HepG2 (cell line): ENCODE measurements around the gene EDNRB. TPM values are rescaled to one million over a fixed set of nuclear protein-coding genes. Genes with fewer than 3 reads are reported as not detected.

Experiments
- ATAC-seq: fragments of 200-7000 bp; cut with Tn5 transposase; 3 replicates; pipeline ENCODE4 v1.9.1; 2020; ENCODE audit warnings: mild to moderate bottlenecking, moderate library complexity
- BruUV-seq: library from RNA; stranded (reverse); fragments of 400-500 nt; replicated peaks from 2 replicates; lab custom pipeline; 2021; lab: Mats Ljungman, UMichigan
- CTCF ChIA-PET: fragments of 300-600 bp; formaldehyde crosslinking; extraction: SDS; loops from one replicate; lab custom pipeline; 2021; ENCODE audit warnings: low total read pairs, inconsistent platforms, low intra/inter-chr PET ratio; lab: Yijun Ruan, JAX
- POLR2A ChIA-PET: fragments of 350-600 bp; sonication (Branson Sonifier 250); formaldehyde crosslinking; loops from one replicate; lab custom pipeline; 2020; ENCODE audit warnings: antibody characterized with exemption, inconsistent platforms; lab: Yijun Ruan, JAX
- DNase-seq: peaks from one replicate; pipeline ENCODE4 v3.0.0-alpha.2; 2015; ENCODE audit warnings: low spot score
- FAIRE-seq: peaks from 3 replicates; lab custom pipeline; 2011; peaks lifted over from hg19 to GRCh38; lab: Jason Lieb, UNC
- H2AFZ ChIP-seq: one replicate; pipeline ENCODE4 v1.6.1; 2011; ENCODE audit warnings: low read length, inconsistent platforms
- H3K27ac ChIP-seq: fragments of 300-600 bp; 3 replicates; pipeline ENCODE4 v1.8.0; 2011; ENCODE audit warnings: mixed run types, mild to moderate bottlenecking, mixed read lengths, low read length, inconsistent platforms; ENCODE audit not compliant: insufficient read depth; ENCODE audit errors: extremely low read length
- H3K27me3 ChIP-seq, 2 experiments: fragments of 200-600 bp in 1 of 2; 2 replicates in 1 of 2; 3 replicates in 1 of 2; pipeline versions ENCODE4 v1.6.0 to v1.8.0; 2011; ENCODE audit warnings: low read length in 2 of 2, mild to moderate bottlenecking in 2 of 2, moderate library complexity in 2 of 2, inconsistent platforms in 1 of 2; ENCODE audit not compliant: insufficient read depth in 2 of 2, control insufficient read depth in 1 of 2
- H3K36me3 ChIP-seq, 2 experiments: fragments of 200-600 bp in 1 of 2; replicated peaks in 1 of 2; 2 replicates in 1 of 2; 3 replicates in 1 of 2; pipeline versions ENCODE4 v1.5.1 to v1.8.0; 2011; ENCODE audit warnings: low read length in 2 of 2, inconsistent platforms in 1 of 2; ENCODE audit not compliant: insufficient read depth in 2 of 2, control insufficient read depth in 1 of 2
- H3K4me1 ChIP-seq: 2 replicates; pipeline ENCODE4 v1.5.1; 2012; ENCODE audit warnings: low read length, inconsistent platforms; ENCODE audit not compliant: insufficient read depth
- H3K4me2 ChIP-seq: 2 replicates; pipeline ENCODE4 v1.6.0; 2011; ENCODE audit warnings: low read depth, low read length, inconsistent platforms
- H3K4me3 ChIP-seq, 3 experiments: fragments of 200-600 bp in 1 of 3; sonication (generic), shearing (Covaris generic) in 1 of 3; replicated peaks in 1 of 3; 2 replicates each; pipeline ENCODE4 v1.5.1; 2011 to 2016; ENCODE audit warnings: low read length in 3 of 3, inconsistent platforms in 2 of 3, low read depth in 2 of 3, mild to moderate bottlenecking in 2 of 3, control low read depth in 1 of 3, mixed read lengths in 1 of 3; ENCODE audit not compliant: insufficient read depth in 1 of 3
- H3K79me2 ChIP-seq: one replicate; pipeline ENCODE4 v1.6.1; 2011; ENCODE audit warnings: low read length, inconsistent platforms; ENCODE audit not compliant: insufficient read depth
- H3K9ac ChIP-seq: 2 replicates; pipeline ENCODE4 v1.6.0; 2011; ENCODE audit warnings: mild to moderate bottlenecking, low read depth, low read length, inconsistent platforms; ENCODE audit not compliant: insufficient read depth
- H3K9me3 ChIP-seq: 2 replicates; pipeline ENCODE4 v1.5.1; 2012; ENCODE audit warnings: mild to moderate bottlenecking, low read length
- H4K20me1 ChIP-seq: 2 replicates; pipeline ENCODE4 v1.6.0; 2011; ENCODE audit warnings: inconsistent platforms, mild to moderate bottlenecking, low read length, moderate library complexity; ENCODE audit not compliant: insufficient read depth
- PAX8 ChIP-seq: sonication (generic); formaldehyde crosslinking; IDR thresholded peaks from 2 replicates; pipeline ENCODE4 v1.8.0; 2022; ENCODE audit warnings: mild to moderate bottlenecking, missing genetic modification reagents, borderline replicate concordance
- WGBS: methylation state at CpG from one replicate; pipeline ENCODE4 v1.1.6; 2017; ENCODE audit warnings: low lambda C conversion rate; 5-methylcytosine and 5-hydroxymethylcytosine counted together
- in situ Hi-C: cut with HindIII; loops from 2 replicates; pipeline ENCODE4 v1.10.0; 2017; ENCODE audit warnings: low pct_unique_long_range_greater_than_20kb; ENCODE audit not compliant: extremely low pct_ligation_motif_present
- intact Hi-C: fragments of 100-400 bp; cut with micrococcal nuclease; formaldehyde crosslinking; loops from one replicate; pipeline ENCODE4 v1.10.0; 2022; ENCODE audit not compliant: unreplicated experiment
- polyA plus RNA-seq, 8 experiments: library from polyadenylated mRNA; depleted of rRNA in 3 of 8; stranded (reverse) in 7 of 8; unstranded in 1 of 8; fragments of >200 nt; fragmentation: Illumina TruSeq in 4 of 8; extraction: Trizol in 4 of 8; gene quantifications; 2 replicates each; pipeline versions ENCODE4 v1.2.1 to v1.2.3, GENCODE V29; 2011 to 2016; ENCODE audit warnings: low read depth in 4 of 8, missing spikeins in 1 of 8, mixed read lengths in 1 of 8; ENCODE audit not compliant: insufficient read depth in 1 of 8
- small RNA-seq, 3 experiments: library from RNA; depleted of rRNA; stranded (forward); fragments of <200 nt; gene quantifications; one replicate each; pipeline ENCODE3, GENCODE V24; 2012; ENCODE audit warnings: low read depth in 2 of 3, low replicate concordance in 1 of 3; ENCODE audit not compliant: insufficient read length in 3 of 3, insufficient read depth in 2 of 3
- total RNA-seq, 5 experiments: library from RNA; depleted of rRNA; stranded (reverse); fragments of >200 nt; fragmentation: Illumina TruSeq; extraction: Trizol; gene quantifications; 2 replicates each; pipeline ENCODE4 v1.2.3, GENCODE V29; 2016; ENCODE audit warnings: low read depth in 1 of 5
- TF ChIP-seq, protein P1 (sequence below): sonication (generic); formaldehyde crosslinking; IDR thresholded peaks from 2 replicates; pipeline ENCODE4 v1.4.0; 2020; ENCODE audit warnings: missing genetic modification reagents

The EDNRB gene
- total and polyA plus RNA-seq, 2 of the 13 experiments (the other 11 are each of a cell fraction or from before 2014, with no cell fraction given) = not detected

DNA sequence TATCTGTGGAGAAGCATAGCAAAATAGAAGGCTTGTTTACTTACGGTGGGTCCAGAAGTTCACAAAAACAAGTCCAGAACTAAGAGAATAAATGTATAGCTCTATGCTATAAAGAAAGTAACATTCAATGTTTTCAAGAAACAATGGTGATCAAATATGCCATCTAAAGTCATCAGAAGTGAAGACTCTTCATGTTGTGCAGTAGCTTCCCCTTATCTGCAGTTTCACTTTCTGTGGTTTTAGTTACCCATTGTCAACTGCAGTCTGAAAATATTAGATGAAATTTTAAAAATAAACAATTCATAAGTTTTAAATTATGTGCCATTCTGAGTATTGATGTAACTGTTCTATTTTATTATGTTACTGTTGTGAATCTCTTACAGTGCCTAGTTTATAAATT is 72.5 kb downstream of the EDNRB start:
- no peaks in the 10 kb centered on the region for H3K36me3 ChIP-seq
- CTCF ChIA-PET = no interaction called here
- H4K20me1 ChIP-seq = no peaks in the 10 kb centered on the region
- H3K4me1 ChIP-seq = no peaks in the 10 kb centered on the region
- FAIRE-seq (no peak), ATAC-seq (no peak), DNase-seq (no peak)
- H3K9ac ChIP-seq = no peak overlapping the region
- BruUV-seq = no TSS peak
- H3K4me3 ChIP-seq = no peak overlapping the region
- H3K27me3 ChIP-seq = no peaks in the 10 kb centered on the region
- WGBS = 0% methylated on average over 1 of the region's 1 CpG
- no peak for TF ChIP-seq PAX8 (CRISPR knock-in tag)
- TF ChIP-seq, protein P1, sequence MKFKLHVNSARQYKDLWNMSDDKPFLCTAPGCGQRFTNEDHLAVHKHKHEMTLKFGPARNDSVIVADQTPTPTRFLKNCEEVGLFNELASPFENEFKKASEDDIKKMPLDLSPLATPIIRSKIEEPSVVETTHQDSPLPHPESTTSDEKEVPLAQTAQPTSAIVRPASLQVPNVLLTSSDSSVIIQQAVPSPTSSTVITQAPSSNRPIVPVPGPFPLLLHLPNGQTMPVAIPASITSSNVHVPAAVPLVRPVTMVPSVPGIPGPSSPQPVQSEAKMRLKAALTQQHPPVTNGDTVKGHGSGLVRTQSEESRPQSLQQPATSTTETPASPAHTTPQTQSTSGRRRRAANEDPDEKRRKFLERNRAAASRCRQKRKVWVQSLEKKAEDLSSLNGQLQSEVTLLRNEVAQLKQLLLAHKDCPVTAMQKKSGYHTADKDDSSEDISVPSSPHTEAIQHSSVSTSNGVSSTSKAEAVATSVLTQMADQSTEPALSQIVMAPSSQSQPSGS (CRISPR knock-in tag) = no peak
- no peak overlapping the region for H3K27ac ChIP-seq
- POLR2A ChIA-PET = no interaction called here
- H3K79me2 ChIP-seq = no peaks in the 10 kb centered on the region
- intact Hi-C loops (no loop called here), in situ Hi-C loops (no loop called here)
- H2AFZ ChIP-seq = no peak overlapping the region
- H3K4me2 ChIP-seq = no peak overlapping the region
- H3K9me3 ChIP-seq = peaks cover 16% of the 10 kb centered on the region

Small RNA genes lying within 50 kb of the gene (small RNA-seq; reads per million reads assigned to genes)
- gene RN7SL810P = 0 reads per million in 3 experiments

Other genes starting within 250 kb of the EDNRB start
- 4.5 and 4.8 TPM in 2 replicates for gene SLAIN1, start 221.1 kb downstream of the EDNRB start, total RNA-seq (2016; rRNA removed; fragmentation: Illumina TruSeq; extraction: Trizol)
- gene SLAIN1, start 221.1 kb downstream of the EDNRB start, polyA plus RNA-seq (2011; rRNA removed) = 1.2 and 1.8 TPM in 2 replicates